ENCODE measurements around the gene PODN.

The PODN gene, protein sequence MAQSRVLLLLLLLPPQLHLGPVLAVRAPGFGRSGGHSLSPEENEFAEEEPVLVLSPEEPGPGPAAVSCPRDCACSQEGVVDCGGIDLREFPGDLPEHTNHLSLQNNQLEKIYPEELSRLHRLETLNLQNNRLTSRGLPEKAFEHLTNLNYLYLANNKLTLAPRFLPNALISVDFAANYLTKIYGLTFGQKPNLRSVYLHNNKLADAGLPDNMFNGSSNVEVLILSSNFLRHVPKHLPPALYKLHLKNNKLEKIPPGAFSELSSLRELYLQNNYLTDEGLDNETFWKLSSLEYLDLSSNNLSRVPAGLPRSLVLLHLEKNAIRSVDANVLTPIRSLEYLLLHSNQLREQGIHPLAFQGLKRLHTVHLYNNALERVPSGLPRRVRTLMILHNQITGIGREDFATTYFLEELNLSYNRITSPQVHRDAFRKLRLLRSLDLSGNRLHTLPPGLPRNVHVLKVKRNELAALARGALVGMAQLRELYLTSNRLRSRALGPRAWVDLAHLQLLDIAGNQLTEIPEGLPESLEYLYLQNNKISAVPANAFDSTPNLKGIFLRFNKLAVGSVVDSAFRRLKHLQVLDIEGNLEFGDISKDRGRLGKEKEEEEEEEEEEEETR

DNA sequence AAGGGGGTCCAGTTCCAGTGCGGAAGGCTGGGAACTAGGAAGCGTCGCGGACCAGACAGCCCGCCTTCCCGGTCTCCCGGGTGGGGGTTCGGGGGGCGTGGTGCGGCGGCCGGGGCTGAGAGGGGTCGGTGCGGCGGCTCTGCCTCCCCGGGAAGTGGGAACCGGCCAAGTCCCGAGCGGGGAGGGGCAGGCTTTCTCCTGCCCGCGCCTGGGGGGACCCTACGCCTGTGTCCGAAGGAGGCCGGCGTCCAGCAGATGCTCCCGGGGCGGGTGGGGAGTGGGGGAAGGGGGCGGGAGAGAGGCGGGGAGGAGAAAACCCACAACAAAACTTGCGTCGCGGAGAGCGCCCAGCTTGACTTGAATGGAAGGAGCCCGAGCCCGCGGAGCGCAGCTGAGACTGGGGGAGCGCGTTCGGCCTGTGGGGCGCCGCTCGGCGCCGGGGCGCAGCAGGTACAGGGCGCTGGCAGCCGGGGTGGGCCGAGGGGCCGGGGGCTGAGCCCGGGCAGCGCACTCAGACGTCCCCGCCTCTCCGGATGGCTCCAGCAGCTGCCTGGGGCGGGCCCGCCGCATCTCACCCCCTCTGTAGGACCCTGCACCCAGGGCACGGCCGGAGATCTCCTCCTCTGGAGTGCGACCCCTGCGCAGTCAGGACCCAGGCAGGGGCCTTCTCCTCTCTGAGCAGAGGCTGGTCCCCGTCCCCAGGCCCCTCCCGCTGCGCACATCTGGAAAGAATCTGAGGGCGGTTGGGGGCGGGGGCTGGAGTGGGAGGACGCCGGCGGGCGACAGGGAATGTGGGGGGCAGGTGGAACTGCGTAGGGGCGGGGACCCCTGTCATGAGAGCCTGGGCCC lies at the start of gene PODN:
Gene PODN (plus strand): TSS at position 355 of the 849 bp plus-strand sequence. CDS start 7,643 bp downstream, outside the sequence.
- peak; percentile 8 for DNase-seq

DNA sequence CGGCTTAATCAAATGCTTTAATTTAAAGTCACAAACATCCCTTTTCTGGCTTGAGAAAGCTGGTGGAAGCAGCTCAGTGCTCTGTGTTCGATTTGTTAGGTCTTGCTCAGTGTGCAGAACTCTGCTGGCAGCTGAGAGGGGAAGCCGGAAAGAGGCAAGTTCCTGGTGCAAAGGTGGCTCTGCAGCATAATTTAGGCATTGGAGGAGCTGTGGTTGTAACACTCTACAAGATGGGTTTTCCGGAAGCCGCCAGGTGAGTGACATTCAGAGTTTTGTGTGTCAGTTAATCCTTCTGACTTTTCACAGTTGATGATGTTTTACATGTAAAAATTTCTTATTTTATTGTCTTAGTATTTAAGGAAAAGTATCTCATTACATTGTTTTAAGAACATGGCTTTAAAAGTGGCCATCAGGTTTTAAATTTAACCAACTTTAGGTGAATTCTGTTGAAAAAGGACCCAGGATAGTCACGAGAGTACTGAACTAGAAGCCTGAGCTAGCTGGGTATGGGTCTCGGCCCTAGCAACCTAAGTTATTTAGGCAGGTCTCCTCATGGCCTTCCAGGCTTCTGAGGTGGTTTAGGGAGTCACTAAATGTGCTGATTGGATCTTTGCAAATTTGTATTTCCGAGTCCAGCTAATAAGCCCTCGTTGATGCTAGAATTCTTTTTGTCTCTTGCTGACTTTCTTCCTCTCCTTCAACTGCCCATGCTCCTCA lies 47.1 kb upstream of the PODN start:
- DNase-seq, result peak; percentile 78

DNA sequence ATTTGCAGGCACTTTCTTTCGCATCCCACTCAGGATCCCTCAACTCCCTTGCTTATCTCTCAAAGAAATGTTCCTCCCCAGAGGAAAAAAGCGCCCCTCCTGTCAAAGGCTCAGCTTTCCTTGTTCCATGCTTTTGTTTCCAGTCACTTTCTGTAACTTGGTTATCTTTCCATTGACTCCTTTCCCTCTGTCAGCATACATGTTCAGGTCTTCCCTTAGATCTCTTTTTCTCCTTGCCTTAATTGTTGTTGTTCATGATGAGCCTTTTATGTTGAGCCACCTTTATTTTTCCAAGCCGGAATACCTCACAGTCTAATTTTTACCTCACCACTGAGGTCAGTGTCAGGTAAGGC lies 46.5 kb upstream of the PODN start:
- no peak for DNase-seq

DNA sequence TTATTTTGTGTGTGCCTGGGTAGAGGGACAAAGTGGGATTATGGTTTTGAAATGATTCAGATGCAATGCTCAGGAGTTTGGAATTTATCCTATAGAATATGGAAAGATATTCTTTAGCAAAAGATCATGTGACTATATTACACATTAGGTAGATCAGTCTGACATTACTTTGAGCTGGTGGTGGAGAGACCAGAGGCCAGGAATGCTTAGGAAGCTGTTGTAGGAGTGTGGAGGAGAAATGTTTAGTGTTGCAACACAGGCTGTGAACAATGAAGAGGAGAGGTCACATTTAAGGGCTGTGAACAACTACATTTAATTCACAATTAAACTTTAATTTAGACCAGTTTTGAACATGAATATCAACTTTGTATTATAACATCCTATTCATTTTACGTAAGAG lies 45.3 kb upstream of the PODN start:
- no peak for DNase-seq

DNA sequence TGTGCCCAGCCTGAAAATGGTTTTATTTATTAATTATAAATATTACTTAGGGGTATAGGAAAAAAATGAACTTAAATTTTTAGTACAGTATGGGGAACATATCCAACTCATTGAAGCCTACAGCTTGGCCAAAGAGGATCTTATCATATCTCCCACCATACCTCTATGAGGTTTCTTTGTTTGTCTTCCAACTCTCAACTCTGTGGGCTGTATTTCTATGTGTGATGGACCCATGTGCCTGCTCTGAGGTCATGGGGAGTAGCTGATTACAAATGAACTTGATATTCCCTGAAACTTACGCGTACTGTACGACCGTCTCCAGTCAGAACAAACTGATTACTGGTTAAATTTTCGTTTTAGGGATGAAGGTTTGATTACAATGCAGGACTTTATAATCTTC lies 41.4 kb upstream of the PODN start:
- no peak for DNase-seq

DNA sequence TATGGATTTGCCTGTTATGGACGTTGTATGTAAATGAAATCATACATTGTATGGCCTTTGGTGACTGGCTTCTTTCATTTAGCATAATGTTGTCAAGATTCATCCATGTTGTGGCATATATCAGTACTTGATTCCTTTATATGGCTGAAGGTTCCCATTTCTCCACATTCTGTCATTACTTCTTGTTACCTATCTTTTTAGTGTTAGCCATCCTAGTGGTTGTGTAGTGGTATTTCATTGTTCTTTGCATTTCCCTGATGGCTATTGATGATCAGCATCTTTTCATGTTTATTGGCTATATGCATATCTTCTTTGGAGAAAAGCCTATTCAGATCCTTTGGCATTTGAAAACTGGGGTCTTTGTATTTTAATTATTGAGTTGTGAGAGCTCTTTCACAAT lies 39.8 kb upstream of the PODN start:
- DNase-seq, result no peak

DNA sequence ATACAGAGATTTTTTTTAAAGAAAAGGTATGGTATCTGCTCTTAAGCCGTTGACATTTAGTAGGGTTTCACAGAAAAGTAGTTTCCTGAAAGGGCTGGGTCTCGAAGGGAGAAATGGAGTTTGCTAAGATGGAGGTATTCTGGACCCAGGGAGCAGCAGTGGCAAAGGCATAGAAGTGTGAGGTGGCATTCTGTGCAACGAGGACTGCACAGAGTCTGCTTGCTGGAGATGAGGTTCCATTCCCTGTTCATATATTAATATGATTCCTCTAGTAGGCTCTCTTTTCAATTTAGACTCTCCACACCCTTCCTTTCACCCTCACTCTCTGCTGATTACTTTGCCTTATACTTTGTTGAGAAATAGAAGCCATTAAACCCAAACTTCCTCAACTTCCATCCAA lies 38.5 kb upstream of the PODN start:
- DNase-seq, result no peak

DNA sequence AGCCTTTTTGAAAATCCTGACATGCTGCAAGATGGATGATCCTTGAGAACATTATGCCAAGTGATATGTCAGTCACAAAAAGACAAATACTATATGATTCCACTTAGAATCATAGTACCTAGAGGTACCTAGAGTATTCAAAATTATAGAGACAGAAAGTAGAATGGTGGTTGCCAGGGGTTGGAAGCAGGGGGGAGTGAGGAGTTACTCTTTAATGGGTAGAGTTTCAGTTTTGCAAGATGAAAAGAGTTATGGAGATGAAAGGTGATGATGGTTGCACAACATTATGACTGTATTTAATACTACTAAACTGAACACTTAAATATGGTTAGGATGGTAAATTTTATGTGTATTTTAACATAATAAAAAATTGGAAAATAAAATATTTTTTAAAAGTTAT lies 37.9 kb upstream of the PODN start:
- no peak for DNase-seq

DNA sequence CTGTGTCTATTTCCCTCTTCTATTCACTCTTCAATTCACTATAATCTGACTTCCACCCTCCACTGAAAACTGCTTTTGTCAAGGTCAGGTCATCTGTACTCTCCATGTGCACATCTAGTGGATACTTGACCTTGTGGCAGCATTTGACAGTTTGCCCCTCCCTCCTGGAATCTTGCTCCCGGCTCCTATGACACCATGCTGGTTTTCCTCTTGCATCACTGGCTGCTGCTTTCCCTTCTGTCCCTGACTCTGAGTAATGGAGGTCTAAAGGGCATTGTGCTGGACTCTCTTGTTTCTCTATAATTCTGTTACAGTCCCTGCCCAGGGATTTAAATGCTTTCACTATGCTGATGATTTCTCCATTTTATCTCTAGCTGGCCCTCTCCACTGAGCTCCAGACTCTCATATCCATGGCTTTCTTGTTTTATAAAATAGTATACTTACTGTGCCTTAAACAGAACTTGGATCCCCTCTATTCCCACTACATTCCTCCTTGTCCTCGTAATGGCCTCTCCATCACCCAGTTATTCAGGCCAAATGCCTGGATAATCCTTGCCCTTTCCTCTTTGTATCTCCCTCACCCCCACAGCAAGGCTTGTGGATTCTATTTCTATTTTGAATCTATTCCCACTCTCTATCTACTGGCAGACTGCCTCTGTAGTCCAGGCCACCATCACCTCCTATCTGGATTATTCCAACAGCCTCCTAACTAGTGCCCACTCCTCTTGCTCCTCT lies 36.8 kb upstream of the PODN start:
- no peak for DNase-seq

DNA sequence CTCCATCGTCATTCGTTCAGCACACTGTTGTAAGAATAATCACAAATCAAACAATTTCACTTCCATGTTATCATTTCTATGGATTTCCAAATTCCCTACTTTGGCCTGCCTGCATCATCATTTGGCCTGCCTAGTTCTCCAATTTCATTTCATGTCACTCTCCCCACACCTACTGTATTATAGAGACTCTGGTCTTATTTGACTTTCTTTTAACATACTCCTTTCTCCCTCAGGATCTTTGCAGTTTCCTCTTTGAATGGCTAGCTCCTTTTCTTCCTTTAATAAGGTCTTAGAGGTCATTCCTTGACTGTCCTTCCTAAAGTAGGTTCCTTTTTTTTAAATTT lies 36.3 kb upstream of the PODN start:
- DNase-seq, result no peak

DNA sequence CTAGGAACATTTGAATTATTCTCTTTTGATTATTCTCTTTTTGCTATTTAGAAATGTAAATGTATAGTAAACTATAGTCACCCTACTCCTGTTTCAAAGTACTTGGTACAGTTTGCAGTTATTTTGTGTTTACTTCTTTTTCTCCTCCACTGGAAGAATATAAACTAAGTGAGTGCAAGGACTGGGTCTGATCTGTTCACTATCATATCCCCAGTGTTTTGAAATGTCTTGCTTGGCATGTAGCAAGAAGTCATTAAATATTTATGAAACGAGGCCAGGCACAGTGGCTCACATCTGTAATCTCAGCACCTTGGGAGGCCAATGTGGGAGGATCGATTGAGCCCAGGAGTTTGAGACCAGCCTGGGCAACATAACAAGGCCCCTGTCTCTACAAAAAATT lies 35.8 kb upstream of the PODN start:
- no peak for DNase-seq

DNA sequence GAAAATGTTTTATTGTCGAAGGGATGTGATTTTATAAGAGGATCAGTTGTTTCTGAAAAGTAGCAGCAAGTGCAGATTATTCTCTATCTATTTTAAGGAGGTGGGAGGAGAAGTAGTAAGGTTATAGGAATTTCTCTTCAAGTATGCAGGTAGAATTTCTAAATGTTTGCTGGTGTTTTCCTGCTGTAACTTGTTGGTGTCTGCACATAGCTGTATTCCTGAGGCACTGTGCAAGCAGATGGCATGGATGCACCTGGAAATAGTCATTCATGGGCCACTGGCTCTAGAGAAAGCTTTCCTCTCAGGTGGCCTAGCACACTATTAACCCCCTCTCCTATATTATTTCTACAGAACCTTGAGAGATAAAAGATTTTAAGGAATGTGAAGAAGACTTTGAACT lies 30.3 kb upstream of the PODN start:
- DNase-seq, result no peak

DNA sequence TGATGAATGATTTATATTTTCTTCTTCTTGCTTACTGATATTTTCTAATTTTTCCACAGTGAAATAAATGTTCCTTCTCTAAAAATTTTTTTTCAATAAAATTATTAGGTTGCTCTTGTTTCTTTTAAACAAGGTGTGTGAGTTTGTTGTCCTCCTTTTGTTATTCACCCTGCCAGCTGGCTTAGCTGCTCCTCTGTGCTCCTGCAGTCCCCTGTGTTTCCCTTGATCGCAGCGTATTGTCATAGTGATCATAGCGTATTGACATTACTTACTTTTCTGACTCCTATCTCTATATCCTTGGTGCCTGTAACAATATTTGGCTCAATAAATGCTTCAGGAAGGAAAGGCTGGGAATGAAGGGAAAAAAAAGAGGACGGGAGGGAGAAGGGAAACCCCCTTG lies 24.9 kb upstream of the PODN start:
- no peak for DNase-seq

DNA sequence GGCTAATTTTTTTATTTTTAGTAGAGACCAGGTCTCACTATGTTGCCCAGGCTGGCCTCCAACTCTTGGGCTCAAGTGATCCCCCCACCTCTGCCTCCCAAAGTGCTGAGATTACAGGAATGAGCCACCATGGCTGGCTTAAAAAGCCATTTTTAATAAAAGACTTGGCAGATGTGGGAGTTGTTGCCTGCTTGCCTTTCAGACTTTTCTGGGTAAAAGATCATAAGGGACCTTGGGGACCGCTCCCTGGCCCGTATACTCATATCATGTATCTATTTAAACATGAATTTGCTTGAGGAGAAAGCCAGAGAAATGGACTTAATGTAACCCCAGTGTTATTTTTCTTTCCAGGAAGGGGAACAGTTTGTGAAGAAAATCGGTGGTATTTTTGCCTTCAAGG lies 23.4 kb upstream of the PODN start:
- DNase-seq, result no peak

DNA sequence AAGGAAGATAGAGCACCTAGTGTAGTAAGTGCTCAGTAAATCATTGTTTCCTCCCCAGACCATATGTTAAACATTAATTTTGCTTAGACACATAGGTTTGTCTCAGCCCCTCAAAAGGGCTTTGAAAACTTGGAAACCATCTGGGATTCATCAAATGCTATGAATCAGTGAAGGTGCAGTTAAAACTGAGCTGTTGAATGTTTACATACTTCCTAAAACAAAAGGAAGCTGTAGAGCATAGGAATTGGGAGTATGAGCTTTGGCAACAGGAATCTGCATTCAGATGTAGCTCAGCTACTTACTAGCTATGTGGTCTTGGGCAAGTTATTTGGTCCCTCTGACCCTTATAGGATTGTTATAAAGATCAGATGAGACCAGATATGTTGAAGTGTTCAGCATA lies 18.7 kb upstream of the PODN start:
- no peak for DNase-seq

DNA sequence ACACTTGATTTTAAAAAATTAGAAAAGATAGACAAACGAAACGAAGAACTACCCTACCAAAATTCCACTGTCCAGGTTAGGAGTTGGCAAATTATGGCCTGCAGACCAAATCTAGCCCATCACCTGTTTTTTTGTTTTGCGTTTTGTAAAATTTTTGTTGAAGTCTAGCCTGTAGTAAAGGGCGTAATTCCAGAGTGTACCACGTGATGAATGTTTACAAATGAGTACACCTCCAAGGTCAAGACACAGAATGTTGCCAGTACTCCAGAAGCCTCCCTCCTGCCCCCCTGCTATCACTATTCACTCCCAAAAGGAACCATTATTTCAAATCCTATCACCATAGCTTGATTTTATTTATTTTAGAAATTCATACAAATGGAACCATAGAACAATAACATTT lies 17.1 kb upstream of the PODN start:
- DNase-seq, result no peak

DNA sequence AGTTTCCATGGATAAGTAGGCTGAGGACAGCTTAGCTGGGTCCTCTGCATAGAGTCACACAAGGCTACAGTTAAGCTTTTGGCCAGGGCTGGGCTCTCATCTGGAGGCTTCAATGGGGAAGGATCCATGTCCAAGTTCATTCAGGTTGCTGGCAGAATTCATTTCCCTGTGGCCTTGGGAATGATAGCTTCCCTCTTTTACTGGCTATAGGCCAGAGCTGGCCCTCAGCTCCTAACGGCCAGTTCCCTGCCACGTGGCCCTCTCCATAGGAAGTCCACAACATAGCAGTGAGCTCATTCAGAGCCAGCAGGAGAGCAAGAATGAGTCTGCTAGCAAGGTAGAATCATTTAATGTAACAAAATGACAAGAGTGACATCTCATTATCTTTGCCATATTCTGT lies 15.1 kb upstream of the PODN start:
- no peak for DNase-seq

DNA sequence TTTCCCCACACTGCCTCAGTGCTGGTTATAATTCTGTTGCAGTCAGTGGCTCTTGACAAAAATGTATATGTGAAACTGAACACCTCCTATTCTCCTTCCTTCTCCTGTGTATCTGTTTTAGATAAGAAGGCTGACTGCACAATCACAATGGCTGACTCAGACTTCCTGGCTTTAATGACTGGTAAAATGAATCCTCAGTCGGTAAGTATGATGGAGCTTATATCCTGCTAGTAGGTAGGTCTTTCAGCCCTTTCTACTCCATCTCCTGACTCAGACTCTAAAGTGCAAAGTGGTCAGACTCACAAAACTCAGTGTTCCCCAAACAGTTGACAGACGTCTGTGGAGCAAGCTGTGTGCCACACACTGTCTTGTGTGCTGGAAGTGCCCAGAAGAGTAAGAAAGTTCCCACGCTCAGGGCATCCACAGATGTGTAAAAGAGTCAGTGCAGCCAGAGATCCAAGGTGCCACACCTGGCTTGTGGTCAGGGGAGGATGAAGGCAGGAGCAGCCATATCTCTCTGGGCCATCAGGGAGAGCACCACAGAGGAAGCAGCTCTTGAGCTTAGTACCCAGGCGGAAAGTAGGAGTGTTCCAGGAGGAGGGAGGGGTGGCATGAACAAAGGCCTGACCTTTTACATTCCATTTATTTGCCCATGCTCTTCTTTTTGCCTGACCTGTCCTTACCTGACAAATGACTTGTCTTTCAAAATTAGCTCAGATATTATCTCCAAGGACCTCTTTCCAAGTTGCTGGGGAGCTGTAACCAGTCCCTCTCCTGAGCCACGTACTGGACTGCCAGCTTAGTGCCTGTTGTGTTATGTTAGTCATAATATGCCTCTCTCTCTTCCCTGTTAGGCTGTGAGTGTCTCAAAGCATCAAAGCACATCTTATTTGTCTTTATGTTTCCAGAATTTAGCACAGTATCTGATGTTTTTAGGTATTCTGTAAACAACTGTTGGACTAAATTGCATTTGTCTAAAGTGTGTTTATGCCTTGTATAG lies 14.0 kb upstream of the PODN start:
- DNase-seq, result no peak

DNA sequence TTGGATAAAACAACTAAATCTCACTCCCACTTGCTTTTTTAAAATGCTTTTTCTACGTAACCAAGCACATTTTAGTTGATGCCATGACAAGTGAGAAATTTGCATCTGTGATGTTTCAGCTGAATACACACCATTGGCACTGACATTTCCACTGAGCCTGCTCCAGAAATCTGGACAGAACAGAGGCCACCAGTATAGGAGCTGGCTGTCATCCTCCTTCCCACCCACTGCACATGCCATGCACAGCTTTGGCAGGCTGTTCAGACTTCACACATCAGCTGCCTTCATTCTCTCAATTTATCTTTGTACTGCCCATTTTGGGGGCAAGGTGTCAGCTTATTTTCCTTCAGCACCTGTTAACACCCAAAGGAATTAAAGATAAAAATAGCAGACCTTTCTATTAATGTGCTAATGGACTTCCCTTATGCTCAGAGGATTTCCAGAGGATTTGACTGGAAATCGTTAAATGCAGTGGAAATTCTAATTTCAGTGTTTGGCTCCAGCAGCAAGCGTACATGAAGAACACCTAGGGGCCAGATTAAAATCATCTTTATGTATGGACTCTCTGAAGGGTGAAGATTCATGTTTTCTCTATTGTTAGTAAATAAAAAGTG lies 12.9 kb upstream of the PODN start:
- peak; percentile 25 for DNase-seq

DNA sequence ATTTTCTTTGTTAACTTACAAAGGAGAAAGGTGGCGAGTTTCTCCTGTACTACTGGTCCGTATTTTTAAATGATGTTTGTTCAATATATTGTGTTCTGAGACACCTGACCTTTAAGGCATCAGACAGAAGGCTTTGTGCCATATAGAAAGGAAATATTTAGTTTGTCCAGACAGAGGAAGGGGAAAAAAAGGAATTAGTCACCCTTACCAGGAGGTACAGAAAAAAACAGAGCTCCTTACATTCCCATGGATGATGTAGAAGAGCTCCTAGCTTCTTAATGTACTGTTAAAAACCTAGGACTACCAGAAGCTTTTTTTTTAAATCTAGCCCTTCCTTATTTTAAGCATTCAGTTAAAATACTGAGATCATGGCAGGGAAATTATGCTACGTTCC lies 12.4 kb upstream of the PODN start:
- no peak for DNase-seq

DNA sequence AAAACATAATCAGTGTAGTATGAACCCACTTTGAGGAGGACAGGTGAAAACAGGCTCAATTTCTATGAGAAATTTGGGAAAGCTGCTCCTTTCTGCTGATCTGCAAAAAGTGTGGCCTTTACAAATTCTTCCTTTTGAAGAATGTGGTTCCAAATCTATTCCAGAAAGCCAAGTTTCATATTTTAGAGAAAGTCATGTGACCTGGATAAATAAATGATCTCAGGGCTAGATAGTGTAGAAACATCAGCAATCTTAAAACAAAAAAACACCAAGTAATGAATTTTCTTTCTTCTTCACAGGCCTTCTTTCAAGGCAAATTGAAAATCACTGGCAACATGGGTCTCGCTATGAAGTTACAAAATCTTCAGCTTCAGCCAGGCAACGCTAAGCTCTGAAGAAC lies 11.7 kb upstream of the PODN start:
- no peak for DNase-seq
